Endothelial cell of umbilical vein (primary cell): ENCODE results near the gene KCTD20. TPM values are rescaled to one million over a fixed set of nuclear protein-coding genes. Genes with fewer than 3 reads are reported as not detected.

Source experiments
- BruUV-seq: library from RNA; stranded (reverse); fragments of 400-500 nt; replicated peaks from 2 replicates; lab custom pipeline; 2021; lab: Mats Ljungman, UMichigan
- CTCF ChIA-PET: fragments of 300-600, 350-600 bp; sonication (Branson Sonifier 250); formaldehyde crosslinking; loops from one replicate; lab custom pipeline; 2021; ENCODE audit warnings: antibody characterized with exemption, inconsistent platforms; lab: Charles Lee
- POLR2A ChIA-PET: fragments of 300-600, 350-600 bp; sonication (Branson Sonifier 250); formaldehyde crosslinking; loops from one replicate; lab custom pipeline; 2021; ENCODE audit warnings: antibody characterized with exemption, inconsistent platforms; lab: Charles Lee
- DNase-seq: peaks from one replicate; pipeline ENCODE4 v3.0.0-alpha.2; 2011; ENCODE audit warnings: low read depth, low spot score
- FAIRE-seq: peaks from 2 replicates; lab custom pipeline; 2011; peaks lifted over from hg19 to GRCh38; lab: Jason Lieb, UNC
- H2AFZ ChIP-seq: 2 replicates; pipeline ENCODE4 v1.6.0; 2012; ENCODE audit warnings: low read depth, low read length, control low read depth, inconsistent platforms
- H3K27ac ChIP-seq: 2 replicates; pipeline ENCODE4 v1.5.1; 2011; ENCODE audit warnings: low read depth, mild to moderate bottlenecking, control low read depth, low read length, moderate library complexity; ENCODE audit not compliant: insufficient read depth
- H3K27me3 ChIP-seq, 2 experiments: 2 replicates each; pipeline versions ENCODE4 v1.6.0 to v1.6.1; 2011; ENCODE audit warnings: low read length in 2 of 2, mixed read lengths in 1 of 2; ENCODE audit not compliant: control insufficient read depth in 2 of 2, insufficient read depth in 2 of 2
- H3K36me3 ChIP-seq, 2 experiments: 2 replicates in 1 of 2; 3 replicates in 1 of 2; pipeline ENCODE4 v1.5.1; 2011; ENCODE audit warnings: low read length in 2 of 2, mild to moderate bottlenecking in 1 of 2, moderate library complexity in 1 of 2; ENCODE audit not compliant: control insufficient read depth in 2 of 2, insufficient read depth in 2 of 2; ENCODE audit errors: extremely low read depth in 1 of 2
- H3K4me1 ChIP-seq: 3 replicates; pipeline ENCODE4 v1.5.1; 2011; ENCODE audit warnings: mild to moderate bottlenecking, low read length; ENCODE audit not compliant: control insufficient read depth, insufficient read depth; ENCODE audit errors: extremely low read depth
- H3K4me2 ChIP-seq: 2 replicates; pipeline ENCODE4 v1.6.1; 2011; ENCODE audit warnings: low read length, control low read depth, mixed read lengths; ENCODE audit not compliant: insufficient read depth
- H3K4me3 ChIP-seq, 3 experiments: fragments of 200-600 bp in 1 of 3; sonication (generic), shearing (Covaris generic) in 1 of 3; replicated peaks in 1 of 3; 2 replicates each; pipeline ENCODE4 v1.5.1; 2011 to 2016; ENCODE audit warnings: control low read depth in 3 of 3, low read length in 3 of 3, mild to moderate bottlenecking in 2 of 3, inconsistent platforms in 1 of 3, low read depth in 1 of 3, moderate library complexity in 1 of 3; ENCODE audit not compliant: insufficient read depth in 1 of 3
- H3K79me2 ChIP-seq: 2 replicates; pipeline ENCODE4 v1.6.0; 2012; ENCODE audit warnings: low read length, inconsistent platforms; ENCODE audit not compliant: control insufficient read depth, insufficient read depth
- H3K9ac ChIP-seq: replicated peaks from 2 replicates; pipeline ENCODE3; 2011; ENCODE audit warnings: low read length, control low read depth; ENCODE audit not compliant: insufficient read depth; ENCODE audit errors: extremely low read depth
- H3K9me1 ChIP-seq: replicated peaks from 3 replicates; pipeline ENCODE4 v1.6.0; 2011; ENCODE audit warnings: mild to moderate bottlenecking, low read length; ENCODE audit not compliant: control insufficient read depth, insufficient read depth; ENCODE audit errors: extremely low read depth
- H3K9me3 ChIP-seq: replicated peaks from 2 replicates; pipeline ENCODE4 v1.5.1; 2012; ENCODE audit warnings: low read length, inconsistent platforms; ENCODE audit not compliant: control insufficient read depth, insufficient read depth
- H4K20me1 ChIP-seq: replicated peaks from 2 replicates; pipeline ENCODE3; 2011; ENCODE audit warnings: mild to moderate bottlenecking, low read length; ENCODE audit not compliant: control insufficient read depth, insufficient read depth; ENCODE audit errors: extremely low read depth
- CTCF ChIP-seq, 2 donors: IDR thresholded peaks; 1 replicate in 1 of 2; 2 replicates in 1 of 2; pipeline ENCODE4 v1.5.1; 2011; ENCODE audit warnings: low read length in 2 of 2, mild to moderate bottlenecking in 2 of 2, moderate library complexity in 2 of 2, control low read depth in 1 of 2, inconsistent platforms in 1 of 2, low read depth in 1 of 2; ENCODE audit not compliant: insufficient read depth in 1 of 2; ENCODE audit errors: extremely low read depth in 1 of 2
- EZH2 ChIP-seq: IDR thresholded peaks from 2 replicates; pipeline ENCODE4 v1.6.1; 2012; ENCODE audit warnings: borderline replicate concordance, low read depth, mild to moderate bottlenecking, moderate library complexity, low read length, inconsistent platforms; ENCODE audit not compliant: severe bottlenecking
- FOS ChIP-seq: IDR thresholded peaks from 2 replicates; pipeline ENCODE4 v1.6.1; 2011; ENCODE audit warnings: mild to moderate bottlenecking, low read length, moderate library complexity, borderline replicate concordance; ENCODE audit not compliant: insufficient read depth
- GATA2 ChIP-seq: IDR thresholded peaks from 2 replicates; pipeline ENCODE4 v1.7.0; 2011; ENCODE audit warnings: low read depth, mild to moderate bottlenecking, moderate library complexity, mixed read lengths, low read length; ENCODE audit not compliant: insufficient read length, insufficient read depth
- JUN ChIP-seq: IDR thresholded peaks from 2 replicates; pipeline ENCODE4 v1.6.1; 2011; ENCODE audit warnings: borderline replicate concordance, low read depth; ENCODE audit not compliant: insufficient read length, insufficient read depth
- MAX ChIP-seq: IDR thresholded peaks from 2 replicates; pipeline ENCODE4 v1.6.1; 2011; ENCODE audit not compliant: insufficient read depth, insufficient read length
- MYC ChIP-seq: IDR thresholded peaks from one replicate; pipeline ENCODE4 v1.6.1; 2011; ENCODE audit warnings: mild to moderate bottlenecking, low read depth, low read length
- POLR2A ChIP-seq: IDR thresholded peaks from 2 replicates; pipeline ENCODE4 v1.6.1; 2012; ENCODE audit warnings: low read depth, mild to moderate bottlenecking, control low read depth, low read length
- POLR2AphosphoS5 ChIP-seq: IDR thresholded peaks from 2 replicates; pipeline ENCODE4 v1.6.1; 2012; ENCODE audit warnings: low read depth, mild to moderate bottlenecking, control low read depth, low read length, moderate library complexity; ENCODE audit not compliant: insufficient read depth
- dilution Hi-C: fragments of 300-500 bp; cut with MboI; formaldehyde crosslinking; loops from one replicate; pipeline ENCODE4 v1.15.0; 2019; ENCODE audit warnings: low sequenced_read_pairs; ENCODE audit not compliant: extremely low pct_ligation_motif_present
- intact Hi-C: fragments of 100-400 bp; cut with micrococcal nuclease; formaldehyde crosslinking; loops from one replicate; pipeline ENCODE4 v1.10.0; 2022
- polyA plus RNA-seq, 4 experiments: library from polyadenylated mRNA; depleted of rRNA in 3 of 4; stranded (reverse) in 3 of 4; unstranded in 1 of 4; fragments of >200 nt; gene quantifications; 2 replicates each; pipeline versions ENCODE4 v1.2.1 to v1.2.3, GENCODE V29; 2011 to 2012; ENCODE audit warnings: missing spikeins in 1 of 4
- total RNA-seq: library from RNA; stranded (reverse); gene quantifications from 2 replicates; pipeline ENCODE4 v1.2.3, GENCODE V29; 2021

KCTD20 gene
- total and polyA plus RNA-seq, 2 donors (not counting 3 experiments of a cell fraction or from before 2014, with no cell fraction given) = 26.2 to 47.2 TPM

DNA sequence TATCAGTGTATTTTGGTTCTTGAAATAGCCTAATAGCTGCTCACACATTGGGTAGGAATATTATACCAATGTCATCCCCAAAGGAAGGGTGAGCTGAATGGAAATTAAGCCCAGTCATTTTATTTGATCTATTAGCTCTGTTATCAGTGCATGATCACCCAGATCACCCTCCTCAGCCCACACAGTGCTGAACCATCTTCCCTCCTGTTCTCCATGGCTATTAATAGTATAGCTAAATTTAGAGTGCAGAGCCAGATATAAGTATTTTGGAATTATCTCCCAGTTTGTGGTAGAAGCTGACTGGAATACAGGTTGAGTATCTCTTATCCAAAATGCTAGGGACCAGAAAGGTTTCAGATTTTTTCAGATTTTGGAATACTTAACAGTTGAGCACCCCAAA lies 45.4 kb downstream of the KCTD20 start:
- BruUV-seq = no TSS peak
- H3K27ac ChIP-seq = no peak overlapping the region
- CTCF ChIA-PET = interaction anchor here (0.6 to 1.9 kb wide), 5 partner anchors 10 to 84 kb away, joined by 3 to 4 read pairs (median 3); no protein-coding TSS in a partner anchor

GRCh38 chr6:36489426-36489825 lies 46.6 kb downstream of the KCTD20 start:
- Histone ChIP-seq H3K4me3 (no peak overlapping the region), H3K27me3 (no peaks in the 10 kb centered on the region), H3K36me3 (peaks cover 0 to 14% of the 10 kb centered on the region in 2 experiments), H3K4me1 (no peaks in the 10 kb centered on the region), H3K27ac (no peak overlapping the region), H3K79me2 (no peaks in the 10 kb centered on the region), H3K9ac (no peak overlapping the region), H3K9me1 (no peaks in the 10 kb centered on the region), H3K4me2 (no peak overlapping the region), H4K20me1 (no peaks in the 10 kb centered on the region), H3K9me3 (no peaks in the 10 kb centered on the region), H2AFZ (no peak overlapping the region)
- no peak for FAIRE-seq
- no TSS peak for BruUV-seq
- intact Hi-C loops (no loop called here), dilution Hi-C loops (no loop called here)
- ChIA-PET CTCF (no interaction called here), POLR2A (no interaction called here)
- DNase-seq = no peak
- TF ChIP-seq FOS (no peak), JUN (no peak), POLR2A (no peak), CTCF (IDR thresholded peaks at IDR 0.05; ENCODE audit: extremely low read depth in 1 of 2, insufficient read depth in 1 of 2, low read depth in 1 of 2, low read length in 2 of 2) (no peak), EZH2 (no peak), GATA2 (no peak), POLR2AphosphoS5 (no peak), MAX (no peak), MYC (no peak)

More for the DNA sequence above, 45.4 kb downstream of the KCTD20 start:
- peaks cover 0 to 12% of the 10 kb centered on the region in 2 experiments for H3K36me3 ChIP-seq
- intact Hi-C loops = no loop called here
- H3K27me3 ChIP-seq = no peaks in the 10 kb centered on the region
- no peaks in the 10 kb centered on the region for H3K79me2 ChIP-seq
- no peak overlapping the region for H3K4me2 ChIP-seq
- dilution Hi-C loops = no loop called here
- no peaks in the 10 kb centered on the region for H3K9me3 ChIP-seq
- FAIRE-seq (no peak), DNase-seq (no peak)
- no peaks in the 10 kb centered on the region for H4K20me1 ChIP-seq
- no peaks in the 10 kb centered on the region for H3K4me1 ChIP-seq
- no peak overlapping the region for H3K9ac ChIP-seq
- TF ChIP-seq FOS (no peak), MYC (no peak), MAX (no peak)
- no peak overlapping the region for H3K4me3 ChIP-seq
- no peak overlapping the region for H2AFZ ChIP-seq
- POLR2A ChIA-PET = interaction anchor here (0.5 kb wide), 1 partner anchor 200 kb away, joined by 5 read pairs; no protein-coding TSS in a partner anchor
- H3K9me1 ChIP-seq = no peaks in the 10 kb centered on the region
